SJCRH30 (cell line): Measurements from ENCODE around the gene DCTN1. TPM values are rescaled to one million over a fixed set of nuclear protein-coding genes. Genes with fewer than 3 reads are reported as not detected.

Experiments
- DNase-seq, 2 experiments: peaks; one replicate each; pipeline ENCODE4 v3.0.0-alpha.2; 2015 to 2020
- H3K27ac ChIP-seq: fragments of 250-450 bp; sonication (Bioruptor Pico); 2 replicates; pipeline ENCODE4 v1.5.1; 2020; ENCODE audit warnings: mild to moderate bottlenecking, moderate library complexity
- H3K27me3 ChIP-seq: fragments of 250-450 bp; sonication (Bioruptor Pico); 2 replicates; pipeline ENCODE4 v1.5.1; 2020; ENCODE audit warnings: mild to moderate bottlenecking, moderate library complexity
- H3K36me3 ChIP-seq: fragments of 250-450 bp; sonication (Bioruptor Pico); 2 replicates; pipeline ENCODE4 v1.5.1; 2020; ENCODE audit warnings: mild to moderate bottlenecking, moderate library complexity
- H3K4me1 ChIP-seq: fragments of 250-450 bp; sonication (Bioruptor Pico); 2 replicates; pipeline ENCODE4 v1.5.1; 2020; ENCODE audit warnings: mild to moderate bottlenecking, moderate library complexity
- H3K4me3 ChIP-seq: fragments of 250-450 bp; sonication (Bioruptor Pico); 2 replicates; pipeline ENCODE4 v1.5.1; 2020; ENCODE audit warnings: mild to moderate bottlenecking, moderate library complexity
- H3K9me3 ChIP-seq: fragments of 250-450 bp; sonication (Bioruptor Pico); replicated peaks from 2 replicates; pipeline ENCODE4 v1.5.1; 2020; ENCODE audit warnings: mild to moderate bottlenecking, moderate library complexity
- total RNA-seq: library from RNA; depleted of rRNA; stranded (reverse); fragments of >200 nt; shearing (Covaris generic); gene quantifications from 2 replicates; pipeline ENCODE4 v1.2.3, GENCODE V29; 2014

DCTN1 gene
- total RNA-seq, 1 experiment from 2014 or later, result 113 TPM

DNA sequence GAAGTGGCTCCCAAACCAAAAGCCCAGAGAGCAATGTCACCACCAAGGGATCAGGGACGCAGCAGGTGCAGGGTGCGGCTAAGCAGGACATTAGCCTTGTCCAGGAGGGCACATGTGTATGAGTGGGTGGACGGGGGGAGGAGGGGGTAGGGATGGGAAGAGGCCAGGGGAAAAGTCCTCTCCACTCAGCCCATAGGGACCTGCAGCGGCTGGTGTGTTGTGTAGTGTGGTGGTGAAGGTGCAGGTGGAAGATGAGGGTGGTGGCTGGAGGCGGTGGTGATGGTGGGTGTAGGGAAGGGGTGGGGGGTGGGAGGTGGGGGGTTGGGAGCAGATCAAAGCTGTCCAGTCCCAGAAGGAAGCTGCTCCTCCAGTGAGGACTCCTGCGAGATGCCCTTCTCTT, 37.7 kb upstream of the DCTN1 start:
- H3K27me3 ChIP-seq, result peaks cover 22% of the 10 kb centered on the region
- no peak overlapping the region for H3K4me3 ChIP-seq
- no peak overlapping the region for H3K27ac ChIP-seq
- no peaks in the 10 kb centered on the region for H3K36me3 ChIP-seq
- no peaks in the 10 kb centered on the region for H3K9me3 ChIP-seq
- peaks cover 3% of the 10 kb centered on the region; the same call in 1 of the 2 replicates for H3K4me1 ChIP-seq
- DNase-seq, result no peak

DNA sequence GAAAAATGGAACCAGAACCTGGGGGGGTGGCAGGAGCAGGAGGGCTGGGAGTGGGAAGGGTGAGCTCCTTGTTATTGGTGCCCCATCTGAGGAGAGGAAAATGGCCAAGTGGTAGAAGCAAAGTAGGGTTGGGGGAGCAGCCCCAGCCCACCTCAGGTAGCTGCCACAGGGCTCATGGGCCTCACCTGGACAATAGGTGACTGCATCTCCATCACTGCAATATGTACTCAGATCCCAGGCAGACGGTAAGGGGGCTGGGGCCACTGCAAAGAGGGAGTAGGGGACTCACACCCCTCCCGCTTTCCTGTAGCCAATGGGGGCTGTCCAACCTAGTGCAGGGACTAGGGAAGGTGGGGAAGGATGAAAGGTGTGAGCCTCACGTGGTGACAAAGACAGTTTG, 37.1 kb upstream of the DCTN1 start:
- Histone ChIP-seq H3K27ac (no peak overlapping the region), H3K4me3 (no peak overlapping the region), H3K9me3 (no peaks in the 10 kb centered on the region), H3K27me3 (peaks cover 27% of the 10 kb centered on the region), H3K4me1 (peaks cover 3% of the 10 kb centered on the region; the same call in 1 of the 2 replicates), H3K36me3 (no peaks in the 10 kb centered on the region)
- DNase-seq, result no peak

DNA sequence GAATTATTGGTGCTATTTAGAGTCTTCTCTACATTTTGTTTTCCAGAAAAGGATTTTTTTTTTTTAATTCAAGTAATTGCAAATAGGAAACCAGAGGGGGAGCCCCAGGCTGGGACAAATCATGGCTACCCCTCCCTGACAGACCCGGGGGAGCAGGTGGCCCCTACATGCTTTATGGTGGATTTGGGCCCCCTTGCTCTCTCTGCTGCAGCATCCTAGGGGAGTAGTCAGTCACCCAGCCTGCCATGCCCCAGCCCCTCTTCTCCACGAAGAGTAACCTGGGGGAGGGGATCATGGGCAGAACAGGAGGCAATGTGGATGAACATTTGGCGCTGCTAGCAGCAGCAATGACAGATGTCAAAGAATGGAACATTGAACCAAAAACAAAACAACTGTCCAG, 36.7 kb upstream of the DCTN1 start:
- H3K4me1 ChIP-seq, result peaks cover 3% of the 10 kb centered on the region; the same call in 1 of the 2 replicates
- no peak for DNase-seq

GRCh38 chr2:74415762-74416395, 35.8 kb upstream of the DCTN1 start:
- no peak overlapping the region for H3K4me3 ChIP-seq
- no peaks in the 10 kb centered on the region for H3K36me3 ChIP-seq
- peaks cover 3% of the 10 kb centered on the region; the same call in 1 of the 2 replicates for H3K4me1 ChIP-seq
- H3K27ac ChIP-seq, result no peak overlapping the region
- H3K9me3 ChIP-seq, result no peaks in the 10 kb centered on the region
- no peak for DNase-seq
- H3K27me3 ChIP-seq, result peaks cover 27% of the 10 kb centered on the region

More for the DNA sequence above, 36.7 kb upstream of the DCTN1 start:
- H3K4me3 ChIP-seq, result no peak overlapping the region
- no peak overlapping the region for H3K27ac ChIP-seq
- no peaks in the 10 kb centered on the region for H3K36me3 ChIP-seq
- H3K27me3 ChIP-seq, result peaks cover 27% of the 10 kb centered on the region
- no peaks in the 10 kb centered on the region for H3K9me3 ChIP-seq

DNA sequence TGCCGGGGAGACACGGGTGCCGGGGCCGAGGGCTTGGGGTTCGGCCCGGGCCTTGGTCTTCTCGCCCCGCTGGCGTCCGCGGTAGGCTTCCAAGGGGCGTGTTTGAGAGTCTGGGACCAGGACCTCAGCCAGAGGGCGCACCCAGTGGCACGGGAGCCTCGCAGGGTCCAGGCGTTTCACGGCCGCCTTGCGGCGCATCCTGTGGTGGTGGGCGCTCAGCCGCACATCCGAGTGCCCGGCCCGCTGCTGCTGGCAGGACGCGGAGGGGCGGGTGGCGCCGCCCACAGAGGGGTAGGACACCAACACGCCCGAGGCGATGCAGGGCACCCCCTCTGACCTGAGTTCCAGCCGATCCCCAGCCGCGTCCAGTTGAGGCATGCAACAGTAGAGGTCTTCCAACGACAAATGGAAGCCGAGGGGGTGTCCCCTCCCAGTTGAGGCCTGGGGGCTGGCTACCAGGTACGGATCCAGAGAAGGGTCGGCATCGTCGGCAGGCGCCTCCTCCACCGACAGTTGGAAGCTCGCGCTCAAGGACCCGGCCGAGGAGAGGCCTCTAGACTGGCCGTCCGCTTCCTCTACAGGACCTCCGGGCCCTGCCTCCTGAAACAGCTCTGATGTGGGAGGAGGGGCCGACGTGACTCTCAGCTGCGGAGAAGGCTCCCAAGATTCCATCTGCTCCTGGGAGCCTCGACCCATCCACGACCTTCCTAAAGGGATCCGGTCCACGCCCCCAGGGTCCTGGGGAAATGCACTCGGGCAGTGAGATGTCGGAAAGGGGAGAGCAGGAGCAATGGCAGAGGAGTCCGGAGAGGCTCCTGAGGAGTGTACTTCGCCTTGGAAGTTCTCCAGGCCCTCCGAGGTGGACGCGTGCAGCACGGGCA, 35.0 kb upstream of the DCTN1 start:
- Histone ChIP-seq H3K4me1 (peaks cover 3% of the 10 kb centered on the region; the same call in 1 of the 2 replicates), H3K27ac (no peak overlapping the region), H3K4me3 (no peak overlapping the region), H3K36me3 (no peaks in the 10 kb centered on the region), H3K9me3 (no peaks in the 10 kb centered on the region), H3K27me3 (peaks cover 27% of the 10 kb centered on the region)
- DNase-seq, result no peak

- H3K27ac ChIP-seq, result no peak overlapping the region
- peaks cover 21% of the 10 kb centered on the region for H3K27me3 ChIP-seq
- H3K36me3 ChIP-seq, result no peaks in the 10 kb centered on the region
- H3K4me1 ChIP-seq, result peaks cover 3% of the 10 kb centered on the region; the same call in 1 of the 2 replicates
- no peaks in the 10 kb centered on the region for H3K9me3 ChIP-seq
- H3K4me3 ChIP-seq, result no peak overlapping the region
- no peak for DNase-seq
These were observed 34.3 kb upstream of the DCTN1 start for GRCh38 chr2:74414441-74414840.

GRCh38 chr2:74413001-74413698, 33.0 kb upstream of the DCTN1 start:
- Histone ChIP-seq H3K9me3 (no peaks in the 10 kb centered on the region), H3K4me3 (no peak overlapping the region), H3K27ac (no peak overlapping the region), H3K27me3 (peaks cover 15% of the 10 kb centered on the region), H3K36me3 (no peaks in the 10 kb centered on the region), H3K4me1 (no peaks in the 10 kb centered on the region; the same call in 1 of the 2 replicates)
- DNase-seq, result no peak

GRCh38 chr2:74407682-74408081, 27.6 kb upstream of the DCTN1 start:
- Histone ChIP-seq H3K9me3 (no peaks in the 10 kb centered on the region), H3K4me3 (no peak overlapping the region), H3K27me3 (peaks cover 4% of the 10 kb centered on the region), H3K27ac (no peak overlapping the region), H3K4me1 (peaks cover 15% of the 10 kb centered on the region), H3K36me3 (no peaks in the 10 kb centered on the region)
- DNase-seq, result no peak

DNA sequence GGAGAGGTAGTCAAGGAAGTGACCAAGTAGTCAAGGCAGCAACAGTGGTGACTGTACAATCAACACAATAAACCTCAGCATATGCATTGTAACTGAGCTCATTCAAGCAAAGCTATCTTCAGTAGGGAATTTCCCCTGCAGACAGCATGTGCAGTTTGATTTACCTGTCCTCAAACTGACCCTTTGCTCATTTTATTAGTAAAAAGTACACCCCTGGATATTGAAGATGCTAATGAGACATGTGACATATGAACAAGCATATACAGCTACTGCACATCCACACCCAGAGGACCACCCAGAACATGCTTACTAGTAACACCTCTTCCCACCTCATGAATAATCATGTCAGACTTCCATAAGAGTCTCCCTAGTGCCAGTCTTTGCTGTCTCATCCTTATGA, 25.9 kb upstream of the DCTN1 start:
- Histone ChIP-seq H3K36me3 (no peaks in the 10 kb centered on the region), H3K27me3 (no peaks in the 10 kb centered on the region; the same call in 1 of the 2 replicates), H3K9me3 (no peaks in the 10 kb centered on the region), H3K4me3 (no peak overlapping the region), H3K4me1 (peaks cover 15% of the 10 kb centered on the region), H3K27ac (no peak overlapping the region)
- DNase-seq, result no peak

DNA sequence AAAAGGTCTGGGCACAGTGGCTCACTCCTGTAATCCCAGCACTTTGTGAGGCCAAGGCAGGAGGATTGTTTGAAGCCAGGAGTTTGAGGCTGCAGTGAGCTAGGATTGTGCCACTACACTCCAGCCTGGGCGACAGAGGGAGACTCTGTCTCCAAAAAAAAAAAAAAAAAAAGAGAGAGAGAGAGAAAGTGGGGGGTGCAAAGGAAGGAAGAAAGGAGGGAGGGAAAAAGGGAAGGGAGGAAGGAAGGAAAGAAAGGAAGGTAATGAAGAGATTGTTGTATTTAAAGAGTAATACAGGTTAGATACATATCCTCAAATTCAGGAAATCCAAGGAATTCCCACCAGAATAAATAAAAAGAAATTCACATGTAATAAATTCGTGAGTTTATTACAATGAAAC, 21.8 kb upstream of the DCTN1 start:
- no peaks in the 10 kb centered on the region for H3K9me3 ChIP-seq
- no peak overlapping the region for H3K4me3 ChIP-seq
- no peaks in the 10 kb centered on the region for H3K36me3 ChIP-seq
- H3K4me1 ChIP-seq, result peaks cover 9% of the 10 kb centered on the region
- no peaks in the 10 kb centered on the region; the same call in 1 of the 2 replicates for H3K27me3 ChIP-seq
- DNase-seq, result no peak
- H3K27ac ChIP-seq, result no peak overlapping the region

DNA sequence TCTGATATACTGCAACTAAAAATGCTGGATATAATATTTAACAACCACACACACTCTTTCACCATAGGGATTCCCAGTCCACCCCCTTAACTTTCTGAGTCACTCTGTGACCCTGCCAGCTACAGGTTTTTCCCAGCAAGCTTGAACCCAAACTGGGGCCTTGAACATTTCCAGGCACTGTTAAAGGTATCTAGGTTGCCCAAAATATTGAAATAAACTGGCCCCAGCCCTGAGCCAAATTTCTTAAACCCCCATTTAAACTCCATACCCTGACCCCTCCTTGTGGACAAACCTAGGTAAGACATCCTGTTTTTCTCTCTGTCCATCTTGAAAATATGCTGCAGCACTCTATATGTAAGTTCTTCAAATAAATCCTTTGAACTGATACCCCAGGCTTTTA, 19.7 kb upstream of the DCTN1 start:
- Histone ChIP-seq H3K4me3 (no peak overlapping the region), H3K36me3 (no peaks in the 10 kb centered on the region), H3K27ac (no peak overlapping the region), H3K27me3 (no peaks in the 10 kb centered on the region; the same call in 1 of the 2 replicates), H3K4me1 (no peaks in the 10 kb centered on the region), H3K9me3 (no peaks in the 10 kb centered on the region)
- peak in 1 of 2 experiments; percentile 71 for DNase-seq

GRCh38 chr2:74396149-74396548, 16.0 kb upstream of the DCTN1 start:
- Histone ChIP-seq H3K4me3 (no peak overlapping the region), H3K9me3 (no peaks in the 10 kb centered on the region), H3K36me3 (no peaks in the 10 kb centered on the region), H3K27me3 (no peaks in the 10 kb centered on the region; the same call in 1 of the 2 replicates), H3K27ac (no peak overlapping the region), H3K4me1 (no peaks in the 10 kb centered on the region)
- no peak for DNase-seq

DNA sequence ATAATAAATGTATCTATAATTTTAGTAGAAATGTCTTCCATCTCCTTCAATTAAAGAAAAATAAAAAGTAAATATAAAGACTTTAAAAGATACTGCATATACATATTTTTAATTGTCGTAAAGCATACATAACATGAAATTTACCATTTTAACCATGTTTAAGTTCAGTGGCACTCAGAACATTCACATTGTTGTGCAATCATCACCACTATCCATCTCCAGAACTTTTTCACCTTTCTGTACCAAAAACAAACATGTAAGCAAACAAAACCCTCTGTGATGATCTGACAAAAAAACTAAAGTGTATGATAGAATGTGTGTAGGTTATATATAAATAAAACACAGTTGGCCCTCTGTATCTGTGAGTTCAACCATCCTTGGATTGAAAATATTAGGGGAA, 13.4 kb upstream of the DCTN1 start:
- peaks cover 9% of the 10 kb centered on the region; the same call in 1 of the 2 replicates for H3K4me1 ChIP-seq
- H3K27ac ChIP-seq, result no peak overlapping the region
- no peak overlapping the region for H3K4me3 ChIP-seq
- no peaks in the 10 kb centered on the region; the same call in 1 of the 2 replicates for H3K27me3 ChIP-seq
- no peak for DNase-seq
- no peaks in the 10 kb centered on the region for H3K9me3 ChIP-seq
- H3K36me3 ChIP-seq, result no peaks in the 10 kb centered on the region

DNA sequence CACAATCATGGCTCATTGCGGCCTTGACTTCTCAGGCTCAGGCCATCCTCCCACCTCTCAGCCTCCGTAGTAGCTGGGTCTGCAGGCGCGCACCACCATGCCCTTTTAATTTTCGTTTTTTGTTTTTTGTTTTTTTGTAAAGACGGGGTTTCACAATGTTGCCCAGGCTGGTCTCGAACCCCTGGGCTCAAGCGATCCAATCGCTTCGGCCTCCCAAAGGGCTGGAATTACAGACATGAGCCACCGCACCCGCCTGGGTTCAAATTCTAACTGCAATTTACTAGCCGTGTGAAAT, 12.3 kb upstream of the DCTN1 start:
- peak overlapping the region; percentile 98; the same call in 1 of the 2 replicates for H3K27ac ChIP-seq
- no peaks in the 10 kb centered on the region for H3K27me3 ChIP-seq
- H3K4me3 ChIP-seq, result peak overlapping the region; percentile 72

More for the DNA sequence above, 12.3 kb upstream of the DCTN1 start:
- Histone ChIP-seq H3K4me1 (peaks cover 9% of the 10 kb centered on the region; the same call in 1 of the 2 replicates), H3K36me3 (no peaks in the 10 kb centered on the region), H3K9me3 (no peaks in the 10 kb centered on the region)
- no peak for DNase-seq
